ENCODE data around the gene EPOP. TPM values are rescaled to one million over a fixed set of nuclear protein-coding genes. Genes with fewer than 3 reads are reported as not detected.

The EPOP gene
- total and polyA plus RNA-seq, 2 of the 8 experiments (the other 6 are each of a cell fraction or from before 2014, with no cell fraction given) = 1.5 to 3.3 TPM

GRCh38 chr17:38681096-38681495 lies 6.3 kb upstream of the EPOP start (continued):
- TF ChIP-seq, protein P1, sequence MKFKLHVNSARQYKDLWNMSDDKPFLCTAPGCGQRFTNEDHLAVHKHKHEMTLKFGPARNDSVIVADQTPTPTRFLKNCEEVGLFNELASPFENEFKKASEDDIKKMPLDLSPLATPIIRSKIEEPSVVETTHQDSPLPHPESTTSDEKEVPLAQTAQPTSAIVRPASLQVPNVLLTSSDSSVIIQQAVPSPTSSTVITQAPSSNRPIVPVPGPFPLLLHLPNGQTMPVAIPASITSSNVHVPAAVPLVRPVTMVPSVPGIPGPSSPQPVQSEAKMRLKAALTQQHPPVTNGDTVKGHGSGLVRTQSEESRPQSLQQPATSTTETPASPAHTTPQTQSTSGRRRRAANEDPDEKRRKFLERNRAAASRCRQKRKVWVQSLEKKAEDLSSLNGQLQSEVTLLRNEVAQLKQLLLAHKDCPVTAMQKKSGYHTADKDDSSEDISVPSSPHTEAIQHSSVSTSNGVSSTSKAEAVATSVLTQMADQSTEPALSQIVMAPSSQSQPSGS (IDR thresholded peaks at IDR 0.05; ENCODE audit: low read length) = no peak
- TF ChIP-seq GABPA (IDR thresholded peaks at IDR 0.05; ENCODE audit: borderline replicate concordance, insufficient read depth, low read length) (no peak), JUN (IDR thresholded peaks at IDR 0.05; ENCODE audit: low read depth, low read length) (no peak), BACH1 (IDR thresholded peaks at IDR 0.05; ENCODE audit: low read length) (no peak)
